IMR-90 (cell line): Measurements from ENCODE around the gene DDX50. TPM values are rescaled to one million over a fixed set of nuclear protein-coding genes. Genes with fewer than 3 reads are reported as not detected.
A peak's percentile ranks its signal among the peaks of the same experiment; 100 is the strongest.

Source experiments
- ATAC-seq: fragments of 200-7000 bp; cut with Tn5 transposase; 2 replicates; pipeline ENCODE4 v1.9.1; 2020; ENCODE audit warnings: low read depth, mild to moderate bottlenecking, moderate library complexity
- BruUV-seq: library from RNA; stranded (reverse); fragments of 400-500 nt; replicated peaks from 2 replicates; lab custom pipeline; 2021; lab: Mats Ljungman, UMichigan
- CTCF ChIA-PET: fragments of 300-600 bp; formaldehyde crosslinking; extraction: SDS; loops from one replicate; lab custom pipeline; 2021; ENCODE audit warnings: antibody characterized with exemption; lab: Yijun Ruan, JAX
- POLR2A ChIA-PET: fragments of 300-600 bp; sonication (Branson Sonifier 250); formaldehyde crosslinking; loops from one replicate; lab custom pipeline; 2022; ENCODE audit warnings: antibody characterized with exemption; ENCODE audit not compliant: unreplicated experiment; lab: Charles Lee
- DNase-seq: peaks from one replicate; pipeline ENCODE4 v3.0.0; 2013
- H2AFZ ChIP-seq: replicated peaks from 2 replicates; pipeline ENCODE3; 2013; ENCODE audit warnings: low read length, mild to moderate bottlenecking; ENCODE audit not compliant: poor library complexity
- H2AK5ac ChIP-seq: 2 replicates; pipeline ENCODE4 v1.6.1; 2013; ENCODE audit warnings: low read depth, low read length, inconsistent platforms
- H2AK9ac ChIP-seq: replicated peaks from 2 replicates; pipeline ENCODE3; 2013; ENCODE audit warnings: mild to moderate bottlenecking, low read depth, low read length, moderate library complexity; ENCODE audit not compliant: poor library complexity
- H2BK120ac ChIP-seq: 2 replicates; pipeline ENCODE4 v1.6.1; 2013; ENCODE audit warnings: low read depth, low read length, inconsistent platforms
- H2BK15ac ChIP-seq: 3 replicates; pipeline ENCODE4 v1.6.1; 2013; ENCODE audit warnings: low read depth, low read length, inconsistent platforms
- H2BK20ac ChIP-seq: 2 replicates; pipeline ENCODE4 v1.6.1; 2013; ENCODE audit warnings: low read depth, mild to moderate bottlenecking, inconsistent platforms, low read length, moderate library complexity
- H2BK5ac ChIP-seq: 2 replicates; pipeline ENCODE4 v1.6.1; 2013; ENCODE audit warnings: mild to moderate bottlenecking, low read depth, low read length, inconsistent platforms; ENCODE audit not compliant: poor library complexity, severe bottlenecking
- H3K14ac ChIP-seq: replicated peaks from 2 replicates; pipeline ENCODE4 v1.6.1; 2013; ENCODE audit warnings: low read depth, low read length, inconsistent platforms
- H3K18ac ChIP-seq: 2 replicates; pipeline ENCODE4 v1.6.1; 2013; ENCODE audit warnings: low read depth, low read length, control low read depth
- H3K23ac ChIP-seq: 2 replicates; pipeline ENCODE4 v1.6.1; 2013; ENCODE audit warnings: low read depth, low read length, inconsistent platforms
- H3K27ac ChIP-seq: 2 replicates; pipeline ENCODE4 v1.5.1; 2013; ENCODE audit warnings: mild to moderate bottlenecking, control low read depth, low read length; ENCODE audit not compliant: insufficient read depth
- H3K27me3 ChIP-seq: 2 replicates; pipeline ENCODE4 v1.6.1; 2013; ENCODE audit warnings: low read length; ENCODE audit not compliant: control insufficient read depth, insufficient read depth
- H3K36me3 ChIP-seq: 2 replicates; pipeline ENCODE4 v1.6.1; 2013; ENCODE audit warnings: low read length, mixed read lengths; ENCODE audit not compliant: control insufficient read depth, insufficient read depth
- H3K4ac ChIP-seq: 2 replicates; pipeline ENCODE4 v1.6.1; 2013; ENCODE audit warnings: low read depth, low read length, inconsistent platforms
- H3K4me1 ChIP-seq: 2 replicates; pipeline ENCODE4 v1.6.1; 2013; ENCODE audit warnings: low read length, mixed read lengths; ENCODE audit not compliant: control insufficient read depth, insufficient read depth
- H3K4me2 ChIP-seq: 2 replicates; pipeline ENCODE4 v1.6.1; 2013; ENCODE audit warnings: low read depth, mild to moderate bottlenecking, control low read depth, low read length, moderate library complexity
- H3K4me3 ChIP-seq: 2 replicates; pipeline ENCODE4 v1.5.1; 2013; ENCODE audit warnings: low read depth, mild to moderate bottlenecking, control low read depth, low read length, moderate library complexity; ENCODE audit not compliant: insufficient read depth
- H3K56ac ChIP-seq: 2 replicates; pipeline ENCODE4 v1.6.1; 2013; ENCODE audit warnings: low read length, inconsistent platforms; ENCODE audit not compliant: insufficient read depth; ENCODE audit errors: extremely low read depth
- H3K79me1 ChIP-seq, 2 experiments: 2 replicates each; pipeline ENCODE4 v1.6.1; 2013; ENCODE audit warnings: low read length in 2 of 2, inconsistent platforms in 1 of 2, low read depth in 1 of 2
- H3K9ac ChIP-seq: 2 replicates; pipeline ENCODE4 v1.6.1; 2013; ENCODE audit warnings: low read depth, low read length, control low read depth
- H3K9me1 ChIP-seq: 2 replicates; pipeline ENCODE4 v1.6.1; 2013; ENCODE audit warnings: low read length, inconsistent platforms; ENCODE audit not compliant: insufficient read depth
- H3K9me3 ChIP-seq: 2 replicates; pipeline ENCODE4 v1.6.1; 2013; ENCODE audit warnings: low read length; ENCODE audit not compliant: control insufficient read depth, insufficient read depth
- H4K20me1 ChIP-seq: 2 replicates; pipeline ENCODE4 v1.6.1; 2013; ENCODE audit warnings: low read length, inconsistent platforms; ENCODE audit not compliant: insufficient read depth
- H4K5ac ChIP-seq: 2 replicates; pipeline ENCODE4 v1.6.1; 2013; ENCODE audit warnings: mild to moderate bottlenecking, low read depth, low read length, control low read depth
- H4K8ac ChIP-seq, 2 experiments: 2 replicates each; pipeline ENCODE4 v1.6.1; 2013; ENCODE audit warnings: low read depth in 2 of 2, low read length in 2 of 2, control low read depth in 1 of 2, inconsistent platforms in 1 of 2
- H4K91ac ChIP-seq: 2 replicates; pipeline ENCODE4 v1.6.1; 2013; ENCODE audit warnings: low read depth, low read length, inconsistent platforms; ENCODE audit not compliant: insufficient read depth
- CEBPB ChIP-seq: IDR thresholded peaks from 2 replicates; pipeline ENCODE4 v1.6.1; 2012; ENCODE audit warnings: low read depth, low read length, improper control_type of control experiment
- FOS ChIP-seq: fragments of 150-350 bp; IDR thresholded peaks from 2 replicates; pipeline ENCODE4 v1.6.1; 2016; ENCODE audit warnings: low read depth, low read length
- MXI1 ChIP-seq: IDR thresholded peaks from 2 replicates; pipeline ENCODE4 v1.6.1; 2012; ENCODE audit warnings: low read depth, mild to moderate bottlenecking, low read length, moderate library complexity, borderline replicate concordance
- RAD21 ChIP-seq: IDR thresholded peaks from 2 replicates; pipeline ENCODE4 v1.6.1; 2012; ENCODE audit warnings: low read length, improper control_type of control experiment
- WGBS, 2 experiments: methylation state at CpG; one replicate each; pipeline versions ENCODE4 v1.1.5 to v1.1.7; 2013; ENCODE audit warnings: missing lambda C conversion rate in 2 of 2; ENCODE audit not compliant: insufficient read length in 1 of 2; ENCODE audit errors: extremely low coverage in 2 of 2; 5-methylcytosine and 5-hydroxymethylcytosine counted together
- dilution Hi-C: fragments of 300-500 bp; cut with HindIII; formaldehyde crosslinking; loops from one replicate; pipeline ENCODE4 v1.14.3; 2018; ENCODE audit warnings: low sequenced_read_pairs; ENCODE audit not compliant: unreplicated experiment
- in situ Hi-C: fragments of 300-500 bp; cut with MboI; formaldehyde crosslinking; loops from 3 replicates; pipeline ENCODE4 v1.14.3; 2019; ENCODE audit warnings: low sequenced_read_pairs, inconsistent platforms, mixed read lengths
- intact Hi-C: fragments of 100-400 bp; cut with micrococcal nuclease; formaldehyde crosslinking; loops from 2 replicates; pipeline ENCODE4 v1.10.0; 2022
- microRNA-seq, 2 experiments: library from miRNA; stranded (forward) in 1 of 2; unstranded in 1 of 2; fragments of 10-50 nt in 1 of 2; fragments of <30 nt in 1 of 2; gene quantifications in 1 of 2; microRNA quantifications in 1 of 2; one replicate each; pipeline versions ENCODE3 to v1.1.0; 2013 to 2020; ENCODE audit not compliant: insufficient read depth in 1 of 2, insufficient read length in 1 of 2, unreplicated experiment in 1 of 2
- polyA plus RNA-seq, 3 experiments: library from polyadenylated mRNA; depleted of rRNA; stranded (reverse); fragments of >200 nt; gene quantifications; 2 replicates each; pipeline ENCODE4 v1.2.3, GENCODE V29; 2012; ENCODE audit warnings: low replicate concordance in 1 of 3
- small RNA-seq, 5 experiments: library from RNA; depleted of rRNA; stranded (forward); fragments of <200 nt; gene quantifications; one replicate each; pipeline ENCODE3, GENCODE V24; 2012
- total RNA-seq: library from RNA; depleted of rRNA; stranded (reverse); fragments of >200 nt; gene quantifications from 2 replicates; pipeline ENCODE4 v1.2.3, GENCODE V29; 2012; rRNA removed

The DDX50 gene
- total and polyA plus RNA-seq, 2 of the 4 experiments (the other 2 are of a cell fraction), result 31.1 to 55.7 TPM

GRCh38 chr10:68992636-68993440 lies 91.7 kb downstream of the DDX50 start:
- in situ Hi-C loops (no loop called here), dilution Hi-C loops (no loop called here), intact Hi-C loops (no loop called here)
- ChIA-PET CTCF (interaction anchor here (0.5 to 0.6 kb wide), 3 partner anchors 178 to 244 kb away, joined by 3 to 6 read pairs (median 3); no protein-coding TSS in a partner anchor), POLR2A (interaction anchor here (0.5 kb wide), 1 partner anchor 380 kb away, joined by 5 read pairs; no protein-coding TSS in a partner anchor)
- Histone ChIP-seq H3K9ac (peak overlapping the region; percentile 41), H2BK5ac (peak overlapping the region; percentile 77), H2AFZ (no peak overlapping the region), H2BK20ac (0 out of 2 replicates have a peak overlapping the region, but pooled peaks have one; percentile 3), H3K79me1 (peaks cover 12 to 46% of the 10 kb centered on the region in 2 experiments), H4K20me1 (peaks cover 25% of the 10 kb centered on the region; the same call in 1 of the 2 replicates), H3K36me3 (peaks cover 2% of the 10 kb centered on the region; the same call in 1 of the 2 replicates), H3K9me3 (no peaks in the 10 kb centered on the region), H4K91ac (peak overlapping the region; percentile 72; the same call in 1 of the 2 replicates), H2AK5ac (peak overlapping the region; percentile 32; the same call in 1 of the 2 replicates), H3K4me3 (no peak overlapping the region), H3K27me3 (no peaks in the 10 kb centered on the region), H3K9me1 (peaks cover 15% of the 10 kb centered on the region), H3K4me2 (peak overlapping the region; percentile 73), H2BK15ac (0 out of 3 replicates have a peak overlapping the region, but pooled peaks have one; percentile 5), H3K4me1 (peaks cover 13% of the 10 kb centered on the region), H4K8ac (peak overlapping the region in 1 of 2 experiments; percentile 51; a peak in 2 of 4 replicates), H2AK9ac (peak overlapping the region; percentile 28), H3K14ac (peak overlapping the region; percentile 26; the same call in 1 of the 2 replicates), H3K23ac (peak overlapping the region; percentile 10), H3K4ac (peak overlapping the region; percentile 78), H3K56ac (peak overlapping the region; percentile 46; the same call in 1 of the 2 replicates), H2BK120ac (peak overlapping the region; percentile 29; the same call in 1 of the 2 replicates), H3K27ac (peak overlapping the region; percentile 79), H3K18ac (peak overlapping the region; percentile 15; the same call in 1 of the 2 replicates), H4K5ac (no peak overlapping the region)
- DNase-seq (peak; percentile 97), ATAC-seq (peak; percentile 65)
- TF ChIP-seq FOS (peak; percentile 63; the same call in 1 of the 2 replicates), CEBPB (peak; percentile 57), MXI1 (peak; percentile 93), RAD21 (no peak)
- BruUV-seq, result no TSS peak
- WGBS, 2 experiments, result 0% methylated on average over 1 of the region's 2 CpGs; no CpG with 5 or more reads in 1 of the 2 experiments

Small RNA genes within 50 kb of the gene (microRNA-seq; reads per million reads assigned to microRNA genes)
- not detected for gene RNU6-571P (ENCODE audit: insufficient read depth, insufficient read length)

Small RNA genes within 50 kb of the gene (small RNA-seq; reads per million reads assigned to genes)
- gene RNU6-571P, result 0 reads per million in 5 experiments

Other genes starting within 250 kb of the DDX50 start
- gene CCAR1, start 180.1 kb upstream of the DDX50 start, total RNA-seq, result 46.1 and 60.8 TPM in 2 replicates
- gene CCAR1, start 180.1 kb upstream of the DDX50 start, polyA plus RNA-seq (2012; rRNA removed), result 35.1 and 38.6 TPM in 2 replicates
- under 0.01 and 0.18 TPM in 2 replicates for gene STOX1, start 73.8 kb upstream of the DDX50 start, total RNA-seq
- gene STOX1, start 73.8 kb upstream of the DDX50 start, polyA plus RNA-seq (2012; rRNA removed), result 0.03 TPM in 1 of 2 replicates, not detected in the other
- gene DDX21, start 54.9 kb downstream of the DDX50 start, total RNA-seq, result 73.7 and 109 TPM in 2 replicates
- gene DDX21, start 54.9 kb downstream of the DDX50 start, polyA plus RNA-seq (2012; rRNA removed), result 33.9 and 43.2 TPM in 2 replicates
- gene KIFBP, start 87.5 kb downstream of the DDX50 start, total RNA-seq, result 51.3 and 67.2 TPM in 2 replicates
- gene KIFBP, start 87.5 kb downstream of the DDX50 start, polyA plus RNA-seq (2012; rRNA removed), result 29.6 and 30.6 TPM in 2 replicates
- gene SRGN, start 186.8 kb downstream of the DDX50 start, total RNA-seq, result 41.4 and 46.4 TPM in 2 replicates
- 29.8 and 33.3 TPM in 2 replicates for gene SRGN, start 186.8 kb downstream of the DDX50 start, polyA plus RNA-seq (2012; rRNA removed)
- 7.2 and 24.7 TPM in 2 replicates for gene VPS26A, start 222.9 kb downstream of the DDX50 start, total RNA-seq
- 12.9 and 18.7 TPM in 2 replicates for gene VPS26A, start 222.9 kb downstream of the DDX50 start, polyA plus RNA-seq (2012; rRNA removed)